HepG2 (cell line): ENCODE results near the gene OVOL2. TPM values are rescaled to one million over a fixed set of nuclear protein-coding genes. Genes with fewer than 3 reads are reported as not detected.

Source experiments
- AGO2 ChIP-seq: fragments of 200-400 bp; formaldehyde crosslinking; optimal IDR thresholded peaks from 2 replicates; pipeline ENCODE3; 2017; ENCODE audit warnings: mild to moderate bottlenecking, low read depth, low read length, moderate library complexity
- ATF7 ChIP-seq, 2 experiments: fragments of 450-650 bp in 1 of 2; sonication (generic) in 1 of 2; formaldehyde crosslinking in 1 of 2; IDR thresholded peaks; 2 replicates each; pipeline versions ENCODE4 v1.4.0 to v1.6.1; 2016 to 2020; ENCODE audit warnings: antibody characterized with exemption in 1 of 2, mild to moderate bottlenecking in 1 of 2, missing genetic modification reagents in 1 of 2
- CBX2 ChIP-seq, 2 experiments: fragments of 200-600 bp in 1 of 2; sonication (generic); formaldehyde crosslinking in 1 of 2; IDR thresholded peaks; 2 replicates each; pipeline versions ENCODE4 v1.7.0 to v1.8.1; 2018 to 2022; ENCODE audit warnings: low read depth in 2 of 2, low read length in 1 of 2, mild to moderate bottlenecking in 1 of 2, missing genetic modification reagents in 1 of 2
- CHD2 ChIP-seq: IDR thresholded peaks from 2 replicates; pipeline ENCODE4 v1.6.1; 2011; ENCODE audit warnings: low read depth, low read length, improper control_type of control experiment
- HMGA1 ChIP-seq: sonication (generic); formaldehyde crosslinking; conservative IDR thresholded peaks from 2 replicates; pipeline ENCODE4 v1.4.0; 2020; ENCODE audit warnings: missing genetic modification reagents
- HNF4A ChIP-seq: sonication (generic); formaldehyde crosslinking; IDR thresholded peaks from 2 replicates; pipeline ENCODE4 v1.4.0; 2020; ENCODE audit warnings: missing genetic modification reagents
- HOXA3 ChIP-seq: sonication (generic); formaldehyde crosslinking; IDR thresholded peaks from 2 replicates; pipeline ENCODE4 v1.5.0; 2020; ENCODE audit warnings: missing genetic modification reagents
- JDP2 ChIP-seq: sonication (generic); formaldehyde crosslinking; IDR thresholded peaks from 2 replicates; pipeline ENCODE4 v1.8.1; 2022; ENCODE audit warnings: missing genetic modification reagents, borderline replicate concordance
- KDM5B ChIP-seq: sonication (generic); formaldehyde crosslinking; IDR thresholded peaks from 2 replicates; pipeline ENCODE4 v1.4.0; 2020; ENCODE audit warnings: missing genetic modification reagents, mild to moderate bottlenecking, borderline replicate concordance
- MXI1 ChIP-seq: IDR thresholded peaks from 3 replicates; pipeline ENCODE4 v1.6.1; 2012; ENCODE audit warnings: low read depth, low read length, inconsistent platforms, borderline replicate concordance
- RBFOX2 ChIP-seq: fragments of 200-400 bp; formaldehyde crosslinking; IDR thresholded peaks from 2 replicates; pipeline ENCODE4 v1.6.1; 2017; ENCODE audit warnings: low read depth, mild to moderate bottlenecking, low read length
- SAP130 ChIP-seq: IDR thresholded peaks from 2 replicates; pipeline ENCODE4 v1.6.1; 2016; ENCODE audit warnings: low read depth
- SATB2 ChIP-seq: sonication (generic); formaldehyde crosslinking; IDR thresholded peaks from 2 replicates; pipeline ENCODE4 v1.5.0; 2020; ENCODE audit warnings: missing genetic modification reagents
- SIX4 ChIP-seq: sonication (generic); formaldehyde crosslinking; IDR thresholded peaks from 2 replicates; pipeline ENCODE4 v1.4.0; 2020; ENCODE audit warnings: missing genetic modification reagents
- SOX5 ChIP-seq: IDR thresholded peaks from 2 replicates; pipeline ENCODE4 v1.6.1; 2016; ENCODE audit warnings: borderline replicate concordance
- TEAD3 ChIP-seq: optimal IDR thresholded peaks from 2 replicates; pipeline ENCODE3; 2016; ENCODE audit warnings: borderline replicate concordance
- ZBTB1 ChIP-seq: sonication (generic); formaldehyde crosslinking; IDR thresholded peaks from 2 replicates; pipeline ENCODE4 v1.4.0; 2020; ENCODE audit warnings: missing genetic modification reagents, borderline replicate concordance
- ZBTB14 ChIP-seq: sonication (generic); formaldehyde crosslinking; IDR thresholded peaks from 2 replicates; pipeline ENCODE4 v1.4.0; 2020; ENCODE audit warnings: missing genetic modification reagents
- ZBTB39 ChIP-seq: sonication (generic); formaldehyde crosslinking; IDR thresholded peaks from 2 replicates; pipeline ENCODE4 v1.5.0; 2020; ENCODE audit warnings: missing genetic modification reagents
- ZNF274 ChIP-seq: sonication (generic); formaldehyde crosslinking; IDR thresholded peaks from 2 replicates; pipeline ENCODE4 v1.5.1; 2020; ENCODE audit warnings: mild to moderate bottlenecking, missing genetic modification reagents
- ZNF331 ChIP-seq: sonication (generic); formaldehyde crosslinking; IDR thresholded peaks from 2 replicates; pipeline ENCODE4 v1.4.0; 2020; ENCODE audit warnings: missing genetic modification reagents
- ZNF33A ChIP-seq: sonication (generic); formaldehyde crosslinking; IDR thresholded peaks from 2 replicates; pipeline ENCODE4 v1.5.1; 2020; ENCODE audit warnings: missing genetic modification reagents, mild to moderate bottlenecking, moderate library complexity, borderline replicate concordance
- ZNF496 ChIP-seq: sonication (generic); formaldehyde crosslinking; IDR thresholded peaks from 2 replicates; pipeline ENCODE4 v1.8.1; 2023; ENCODE audit warnings: mild to moderate bottlenecking, moderate library complexity, missing genetic modification reagents; ENCODE audit not compliant: insufficient replicate concordance
- ZNF589 ChIP-seq: sonication (generic); formaldehyde crosslinking; conservative IDR thresholded peaks from 2 replicates; pipeline ENCODE4 v1.8.0; 2022; ENCODE audit warnings: mild to moderate bottlenecking, moderate library complexity, missing genetic modification reagents
- ZNF616 ChIP-seq: sonication (generic); formaldehyde crosslinking; IDR thresholded peaks from 2 replicates; pipeline ENCODE4 v1.5.0; 2020; ENCODE audit warnings: low read depth, mild to moderate bottlenecking, missing genetic modification reagents
- ZNF639 ChIP-seq: conservative IDR thresholded peaks from 2 replicates; pipeline ENCODE4 v1.6.1; 2018; ENCODE audit warnings: missing genetic modification reagents
- ZNF776 ChIP-seq: sonication (generic); formaldehyde crosslinking; IDR thresholded peaks from 2 replicates; pipeline ENCODE4 v1.4.0; 2020; ENCODE audit warnings: mild to moderate bottlenecking, missing genetic modification reagents
- polyA plus RNA-seq, 8 experiments: library from polyadenylated mRNA; depleted of rRNA in 3 of 8; stranded (reverse) in 7 of 8; unstranded in 1 of 8; fragments of >200 nt; fragmentation: Illumina TruSeq in 4 of 8; extraction: Trizol in 4 of 8; gene quantifications; 2 replicates each; pipeline versions ENCODE4 v1.2.1 to v1.2.3, GENCODE V29; 2011 to 2016; ENCODE audit warnings: low read depth in 4 of 8, missing spikeins in 1 of 8, mixed read lengths in 1 of 8; ENCODE audit not compliant: insufficient read depth in 1 of 8
- total RNA-seq, 5 experiments: library from RNA; depleted of rRNA; stranded (reverse); fragments of >200 nt; fragmentation: Illumina TruSeq; extraction: Trizol; gene quantifications; 2 replicates each; pipeline ENCODE4 v1.2.3, GENCODE V29; 2016; ENCODE audit warnings: low read depth in 1 of 5
- TF ChIP-seq, protein P1 (sequence below): IDR thresholded peaks from 2 replicates; pipeline ENCODE4 v1.6.1; 2012; ENCODE audit warnings: inconsistent platforms

OVOL2 gene
- total and polyA plus RNA-seq, 2 of the 13 experiments (the other 11 are each of a cell fraction or from before 2014, with no cell fraction given): 0.20 to 0.31 TPM

DNA sequence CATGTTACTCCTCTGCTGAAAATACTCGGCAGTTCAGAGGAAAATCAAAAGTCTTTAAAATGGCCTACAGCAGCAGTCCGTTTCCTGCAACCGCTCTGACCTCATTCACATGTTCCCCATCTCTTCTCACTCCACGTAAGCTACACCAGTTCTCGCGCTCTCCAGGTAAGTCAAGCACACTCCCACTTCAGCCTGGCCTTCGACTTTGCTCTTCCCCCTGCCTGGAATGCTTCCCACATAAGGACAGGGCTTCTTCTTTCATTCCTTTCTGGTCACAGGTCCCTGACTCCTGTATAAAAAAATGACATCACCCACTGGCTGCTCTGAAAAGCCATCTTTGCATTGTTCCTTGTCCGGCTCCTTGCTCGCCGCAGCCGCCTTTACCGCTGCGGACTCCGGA, 46.2 kb downstream of the OVOL2 start (continued):
- TF ChIP-seq ZNF33A: no peak
- no peak for TF ChIP-seq ZBTB1 (CRISPR knock-in tag)
- no peak for TF ChIP-seq SATB2 (CRISPR knock-in tag)
- TF ChIP-seq JDP2 (CRISPR knock-in tag): no peak
- TF ChIP-seq ZBTB14 (CRISPR knock-in tag): no peak
- no peak for TF ChIP-seq ZNF639 (CRISPR knock-in tag)
- TF ChIP-seq RBFOX2: no peak
- TF ChIP-seq SIX4 (CRISPR knock-in tag): no peak
- TF ChIP-seq ZNF776: no peak
- no peak for TF ChIP-seq ZBTB39 (CRISPR knock-in tag)
- TF ChIP-seq SAP130 (CRISPR knock-in tag): no peak
- 0 out of 2 replicates have a peak, but pooled peaks have one; percentile 13 for TF ChIP-seq SOX5 (CRISPR knock-in tag)
- TF ChIP-seq CBX2 (IDR thresholded peaks at IDR 0.05; ENCODE audit: low read depth, low read length): no peak
- TF ChIP-seq CBX2 (CRISPR knock-in tag; IDR thresholded peaks at IDR 0.05; ENCODE audit: low read depth): no peak
- peak; percentile 86 for TF ChIP-seq CHD2
- TF ChIP-seq ATF7 (IDR thresholded peaks at IDR 0.05): peak; percentile 83
- no peak for TF ChIP-seq ATF7 (CRISPR knock-in tag; IDR thresholded peaks at IDR 0.05)
- TF ChIP-seq MXI1: no peak
- TF ChIP-seq ZNF496 (CRISPR knock-in tag): no peak
- TF ChIP-seq ZNF331: no peak
- peak; percentile 45; the same call in 1 of the 2 replicates for TF ChIP-seq HNF4A
- no peak for TF ChIP-seq AGO2
- TF ChIP-seq TEAD3: peak; percentile 72
- 0 out of 2 replicates have a peak, but pooled peaks have one; percentile 16 for TF ChIP-seq HOXA3 (CRISPR knock-in tag)
- no peak for TF ChIP-seq KDM5B (CRISPR knock-in tag)
- no peak for TF ChIP-seq ZNF589 (CRISPR knock-in tag)
- TF ChIP-seq HMGA1 (CRISPR knock-in tag): no peak
- peak; percentile 40; the same call in 1 of the 2 replicates for TF ChIP-seq ZNF274
- TF ChIP-seq, protein P1, sequence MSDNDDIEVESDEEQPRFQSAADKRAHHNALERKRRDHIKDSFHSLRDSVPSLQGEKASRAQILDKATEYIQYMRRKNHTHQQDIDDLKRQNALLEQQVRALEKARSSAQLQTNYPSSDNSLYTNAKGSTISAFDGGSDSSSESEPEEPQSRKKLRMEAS: no peak
- no peak for TF ChIP-seq ZNF616 (CRISPR knock-in tag)
